SJCRH30 (cell line): ENCODE measurements around the gene SMCO2. TPM values are rescaled to one million over a fixed set of nuclear protein-coding genes. Genes with fewer than 3 reads are reported as not detected.

Experiments used
- total RNA-seq: library from RNA; depleted of rRNA; stranded (reverse); fragments of >200 nt; shearing (Covaris generic); gene quantifications from 2 replicates; pipeline ENCODE4 v1.2.3, GENCODE V29; 2014; rRNA removed

Gene SMCO2
- total RNA-seq, 1 experiment from 2014 or later: not detected

Other genes starting within 250 kb of the SMCO2 start
- gene STK38L, start 202.4 kb upstream of the SMCO2 start, total RNA-seq: 33.5 and 39.6 TPM in 2 replicates
- 10.4 and 10.6 TPM in 2 replicates for gene BMAL2, start 113.9 kb upstream of the SMCO2 start, total RNA-seq
- 51.9 and 53.5 TPM in 2 replicates for gene PPFIBP1, start 77.5 kb downstream of the SMCO2 start, total RNA-seq
- 1.6 and 2.2 TPM in 2 replicates for gene REP15, start 249.7 kb downstream of the SMCO2 start, total RNA-seq